Iris pigment epithelial cell (primary cell): ENCODE measurements around the gene INHBB.

ENCODE experiments used
- DNase-seq: peaks from one replicate; pipeline ENCODE4 v3.0.0-alpha.2; 2011; ENCODE audit warnings: low read depth

Gene INHBB

DNA sequence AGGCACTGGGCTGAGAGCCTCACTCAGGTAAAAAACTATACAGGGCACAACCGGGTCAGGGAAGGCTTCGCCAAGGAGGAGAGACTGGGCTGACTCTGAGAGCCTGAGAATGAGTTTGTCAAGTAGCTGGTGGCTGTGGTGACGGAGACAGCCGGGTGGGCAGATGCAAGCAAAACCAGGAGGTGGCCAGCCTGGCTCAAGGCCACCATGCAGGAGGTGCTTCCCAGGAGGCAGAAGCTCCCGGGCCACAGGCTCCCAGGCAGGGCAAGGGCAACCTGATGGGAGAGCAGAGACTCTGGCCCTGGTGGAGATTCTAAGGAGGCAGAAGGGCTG, 2.9 kb upstream of the INHBB start:
- no peak for DNase-seq

DNA sequence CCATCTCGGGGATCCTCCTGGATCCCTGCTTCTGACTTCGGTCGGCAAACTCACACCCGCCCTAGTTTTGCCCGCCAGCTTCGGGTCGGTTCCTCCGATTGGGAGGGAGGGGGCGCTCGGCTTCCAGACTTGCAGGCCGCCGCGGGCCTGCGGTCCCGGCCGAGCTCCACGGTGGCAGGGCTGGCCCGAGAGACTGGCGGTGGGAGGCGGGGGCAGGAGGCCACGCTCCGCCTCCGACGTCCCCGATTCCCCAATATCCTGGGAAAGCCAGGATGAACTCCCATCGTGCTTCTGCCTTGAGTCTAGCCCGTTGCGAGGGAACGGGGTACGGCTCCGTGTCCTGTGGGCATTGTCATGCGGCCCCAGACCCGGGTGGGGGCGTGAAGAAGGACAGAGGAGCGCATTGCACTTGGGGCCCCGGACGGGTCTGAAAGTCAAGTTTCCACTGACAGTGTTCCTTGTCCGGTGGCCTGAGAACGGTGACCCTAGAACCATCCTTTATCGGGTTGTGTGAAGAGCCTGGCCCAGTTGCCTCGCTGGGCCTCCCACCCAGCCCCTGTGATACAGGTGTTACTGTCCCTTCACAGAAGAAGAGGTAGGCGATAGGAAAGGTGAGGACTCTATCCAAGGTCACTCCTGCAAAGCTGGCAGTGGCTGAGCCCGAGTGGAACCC, 2.4 kb upstream of the INHBB start:
- peak; percentile 74 for DNase-seq

DNA sequence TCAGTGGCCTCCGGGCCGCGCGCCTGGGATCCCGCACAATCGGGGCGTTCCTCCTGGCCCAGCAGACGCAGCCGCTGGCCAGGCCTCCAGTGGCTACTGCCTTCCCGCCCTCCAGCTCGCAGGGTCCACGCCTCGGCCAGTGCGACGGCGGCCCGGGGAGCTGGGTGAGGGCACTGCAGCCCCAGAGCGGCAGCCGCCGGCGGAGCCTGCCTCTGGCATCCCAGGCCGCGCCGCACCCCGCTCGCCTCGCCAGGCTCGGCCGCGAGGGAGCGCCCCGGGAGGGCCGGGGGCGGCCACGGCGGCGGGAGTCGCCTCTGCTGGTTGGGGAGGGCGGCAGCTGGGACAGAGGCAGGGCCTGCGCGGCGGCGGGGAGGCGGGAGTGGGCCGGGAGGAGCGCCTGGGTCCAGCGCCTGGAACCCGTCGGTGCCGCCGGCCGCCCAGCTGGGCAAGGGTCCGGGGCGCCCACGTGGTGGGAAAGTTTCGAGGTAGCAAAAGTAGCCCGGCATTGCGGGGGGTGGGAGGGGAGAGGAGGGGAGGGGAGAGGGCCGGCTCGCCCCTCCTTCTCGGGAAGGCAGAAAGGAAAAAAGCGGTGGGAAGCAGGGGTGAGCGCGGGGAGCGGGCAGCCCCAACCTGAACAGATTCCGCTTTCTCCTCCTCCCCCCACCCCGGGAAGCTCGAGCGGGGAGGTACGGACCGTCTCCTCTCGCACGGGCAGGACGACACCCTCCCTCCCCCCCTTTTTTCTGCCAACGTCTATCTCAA, 1.5 kb upstream of the INHBB start:
- DNase-seq = no peak

DNA sequence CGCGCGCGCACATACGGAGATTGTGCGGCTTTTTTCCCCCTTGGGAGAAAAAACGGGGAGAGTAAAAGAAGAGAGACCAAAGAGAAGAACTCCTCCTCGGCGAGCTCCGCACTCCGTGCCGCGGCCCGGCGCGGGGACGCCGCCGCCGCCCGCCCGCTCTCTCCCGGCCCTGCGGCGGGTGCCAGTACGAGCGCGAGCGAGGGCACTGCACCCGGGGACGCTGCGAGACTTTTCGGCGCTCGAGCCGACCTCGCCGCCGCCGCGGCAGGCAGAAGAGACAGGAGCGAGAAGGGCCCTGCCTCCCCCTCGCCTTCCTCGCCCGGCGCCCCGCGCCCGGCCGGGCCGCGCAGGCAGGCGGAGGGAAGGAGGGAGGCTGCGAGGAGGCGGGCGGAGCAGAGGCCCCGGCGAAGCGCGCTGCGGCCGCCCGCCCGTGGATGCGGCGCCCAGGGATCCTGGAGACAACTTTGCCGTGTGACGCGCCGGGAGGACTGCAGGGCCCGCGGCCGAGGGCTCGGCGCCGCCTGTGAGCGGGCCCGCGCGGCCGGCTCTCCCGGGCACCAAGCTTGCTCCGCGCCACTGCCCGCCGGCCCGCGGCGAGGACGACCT, 857 bp upstream of the INHBB start:
- DNase-seq = no peak

DNA sequence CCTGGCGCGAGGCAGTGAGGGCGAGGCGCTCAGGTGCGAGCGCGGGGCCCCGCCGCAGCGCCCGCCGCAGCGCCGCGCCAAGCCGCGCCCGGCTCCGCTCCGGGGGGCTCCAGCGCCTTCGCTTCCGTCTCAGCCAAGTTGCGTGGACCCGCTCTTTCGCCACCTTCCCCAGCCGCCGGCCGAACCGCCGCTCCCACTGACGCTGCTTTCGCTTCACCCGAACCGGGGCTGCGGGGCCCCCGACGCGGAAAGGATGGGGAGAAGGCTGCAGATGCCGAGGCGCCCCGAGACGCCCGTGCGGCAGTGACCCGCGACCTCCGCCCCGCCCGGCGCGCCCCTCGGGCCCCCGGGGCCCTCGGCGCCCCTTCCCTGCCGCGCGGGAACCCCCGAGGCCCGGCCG, 328 bp upstream of the INHBB start:
- DNase-seq = no peak

DNA sequence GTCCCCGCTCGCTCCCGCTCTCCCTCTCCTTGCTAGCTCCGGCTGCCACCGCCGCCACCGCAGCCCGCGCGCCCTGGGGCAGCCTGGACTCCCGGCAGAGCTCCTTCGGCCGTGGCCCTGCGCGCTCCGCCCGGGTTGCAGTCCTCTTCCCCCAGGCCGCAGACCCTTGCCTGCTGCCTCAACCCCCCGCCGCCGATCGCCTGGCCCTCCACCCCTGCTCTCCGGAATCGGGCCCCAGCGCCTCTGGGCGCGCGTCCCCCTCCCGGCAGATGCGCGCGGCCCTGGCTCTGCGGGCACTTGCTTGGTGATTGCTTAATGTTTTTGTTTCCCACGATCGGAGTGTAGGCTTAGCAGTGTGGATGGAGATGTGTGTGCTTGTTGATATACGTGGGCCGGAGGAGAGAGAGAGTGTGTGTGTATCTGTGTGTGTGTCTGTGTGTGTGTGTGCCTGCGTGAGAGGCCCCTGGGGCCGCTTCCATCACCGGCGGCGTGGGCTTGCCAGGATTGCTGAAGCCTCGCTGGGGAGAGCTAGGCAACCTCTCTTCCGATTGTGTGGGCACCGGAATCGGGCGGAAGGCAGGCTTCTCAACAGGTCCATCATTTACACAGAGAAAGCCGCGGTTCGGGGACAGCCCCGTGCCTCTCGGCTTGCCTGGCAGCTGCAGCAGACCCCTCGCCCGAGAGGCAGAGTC, 877 bp downstream of the INHBB start:
- peak; percentile 71 for DNase-seq

DNA sequence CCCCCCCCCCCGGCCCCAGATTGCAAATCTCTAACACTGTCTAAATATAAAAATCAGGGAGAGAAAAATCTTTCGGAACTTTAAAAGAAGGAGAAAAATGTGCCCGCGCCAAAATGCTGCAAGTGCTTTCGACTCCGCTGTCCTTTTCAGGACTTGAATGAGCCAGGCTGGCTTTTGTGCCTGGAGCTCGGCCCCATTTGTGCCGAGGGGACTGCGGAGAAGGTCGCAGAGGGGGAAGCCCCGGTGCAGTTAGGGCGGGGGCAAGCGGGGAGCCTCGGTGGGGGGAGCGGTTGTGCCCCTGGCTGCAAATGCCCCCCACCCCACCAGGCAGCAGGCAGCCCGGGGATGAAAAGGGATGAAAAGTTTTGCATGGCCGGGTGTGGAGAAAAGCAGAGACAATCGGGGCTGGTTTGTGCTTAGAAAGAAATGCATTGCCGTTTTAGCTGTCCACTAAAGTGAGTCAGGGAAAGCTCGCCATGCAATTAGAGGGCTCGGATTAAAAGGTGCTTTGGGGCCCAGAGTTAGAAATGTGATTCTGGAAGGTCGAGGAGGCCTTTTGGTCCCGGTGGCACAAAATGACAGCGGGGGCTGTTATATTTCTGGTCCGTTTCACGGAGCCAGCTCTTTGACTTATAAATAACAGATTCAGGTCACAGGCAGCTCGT, 1.6 kb downstream of the INHBB start:
- DNase-seq = peak; percentile 34

DNA sequence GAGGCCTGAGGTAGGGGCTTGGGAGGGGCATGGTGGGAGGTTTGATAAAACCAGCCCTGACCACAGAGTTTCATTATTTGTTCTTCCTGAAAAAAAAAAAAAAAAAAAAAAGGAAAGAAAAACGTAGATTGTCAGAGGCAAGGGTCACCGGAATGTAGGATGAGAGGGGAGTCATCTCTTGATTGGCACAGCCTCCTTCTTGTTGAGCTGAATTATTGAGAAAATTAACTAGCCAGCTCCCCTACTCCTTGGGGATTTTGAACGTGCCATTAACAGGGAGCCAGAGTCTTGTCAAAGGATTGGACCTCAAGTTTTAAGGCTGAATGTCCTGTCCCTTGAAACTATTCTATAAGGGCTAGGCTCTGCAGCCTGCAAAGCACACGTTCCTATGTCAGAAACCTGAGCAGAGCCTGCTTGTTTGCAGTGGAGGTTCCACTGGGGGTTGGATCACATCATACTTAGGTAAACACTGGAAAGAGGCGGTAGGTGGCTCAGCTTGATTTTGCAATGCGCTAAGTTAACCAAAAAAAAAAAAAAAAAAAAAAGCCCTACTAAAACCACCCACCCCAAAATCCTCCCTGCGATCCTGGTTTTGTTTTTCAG, 2.3 kb downstream of the INHBB start:
- no peak for DNase-seq

DNA sequence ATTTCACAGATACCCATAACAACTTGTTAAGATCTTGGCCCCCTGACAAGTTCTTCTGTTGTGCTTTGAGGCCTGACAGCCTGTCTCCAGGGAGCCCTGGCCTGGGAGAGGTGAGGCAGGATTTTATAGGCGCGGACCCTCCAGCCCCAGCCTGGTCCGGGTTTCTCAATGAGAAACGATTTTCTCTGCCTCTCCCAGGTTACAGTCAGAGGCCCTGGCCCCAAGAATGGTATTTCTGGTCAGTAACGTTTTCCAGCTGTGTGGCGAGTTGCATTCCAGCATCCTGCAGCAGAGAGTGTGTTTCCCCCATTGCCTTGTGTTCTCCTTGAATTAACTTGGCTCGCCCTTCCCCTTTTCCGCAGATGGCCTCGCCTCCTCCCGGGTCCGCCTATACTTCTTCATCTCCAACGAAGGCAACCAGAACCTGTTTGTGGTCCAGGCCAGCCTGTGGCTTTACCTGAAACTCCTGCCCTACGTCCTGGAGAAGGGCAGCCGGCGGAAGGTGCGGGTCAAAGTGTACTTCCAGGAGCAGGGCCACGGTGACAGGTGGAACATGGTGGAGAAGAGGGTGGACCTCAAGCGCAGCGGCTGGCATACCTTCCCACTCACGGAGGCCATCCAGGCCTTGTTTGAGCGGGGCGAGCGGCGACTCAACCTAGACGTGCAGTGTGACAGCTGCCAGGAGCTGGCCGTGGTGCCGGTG, 3.0 kb downstream of the INHBB start:
- no peak for DNase-seq

DNA sequence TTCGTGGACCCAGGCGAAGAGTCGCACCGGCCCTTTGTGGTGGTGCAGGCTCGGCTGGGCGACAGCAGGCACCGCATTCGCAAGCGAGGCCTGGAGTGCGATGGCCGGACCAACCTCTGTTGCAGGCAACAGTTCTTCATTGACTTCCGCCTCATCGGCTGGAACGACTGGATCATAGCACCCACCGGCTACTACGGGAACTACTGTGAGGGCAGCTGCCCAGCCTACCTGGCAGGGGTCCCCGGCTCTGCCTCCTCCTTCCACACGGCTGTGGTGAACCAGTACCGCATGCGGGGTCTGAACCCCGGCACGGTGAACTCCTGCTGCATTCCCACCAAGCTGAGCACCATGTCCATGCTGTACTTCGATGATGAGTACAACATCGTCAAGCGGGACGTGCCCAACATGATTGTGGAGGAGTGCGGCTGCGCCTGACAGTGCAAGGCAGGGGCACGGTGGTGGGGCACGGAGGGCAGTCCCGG, 3.5 kb downstream of the INHBB start:
- no peak for DNase-seq

DNA sequence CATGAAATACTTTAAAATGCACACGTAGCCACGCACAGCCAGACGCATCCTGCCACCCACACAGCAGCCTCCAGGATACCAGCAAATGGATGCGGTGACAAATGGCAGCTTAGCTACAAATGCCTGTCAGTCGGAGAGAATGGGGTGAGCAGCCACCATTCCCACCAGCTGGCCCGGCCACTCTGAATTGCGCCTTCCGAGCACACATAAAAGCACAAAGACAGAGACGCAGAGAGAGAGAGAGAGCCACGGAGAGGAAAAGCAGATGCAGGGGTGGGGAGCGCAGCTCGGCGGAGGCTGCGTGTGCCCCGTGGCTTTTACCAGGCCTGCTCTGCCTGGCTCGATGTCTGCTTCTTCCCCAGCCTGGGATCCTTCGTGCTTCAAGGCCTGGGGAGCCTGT, 4.1 kb downstream of the INHBB start:
- no peak for DNase-seq

DNA sequence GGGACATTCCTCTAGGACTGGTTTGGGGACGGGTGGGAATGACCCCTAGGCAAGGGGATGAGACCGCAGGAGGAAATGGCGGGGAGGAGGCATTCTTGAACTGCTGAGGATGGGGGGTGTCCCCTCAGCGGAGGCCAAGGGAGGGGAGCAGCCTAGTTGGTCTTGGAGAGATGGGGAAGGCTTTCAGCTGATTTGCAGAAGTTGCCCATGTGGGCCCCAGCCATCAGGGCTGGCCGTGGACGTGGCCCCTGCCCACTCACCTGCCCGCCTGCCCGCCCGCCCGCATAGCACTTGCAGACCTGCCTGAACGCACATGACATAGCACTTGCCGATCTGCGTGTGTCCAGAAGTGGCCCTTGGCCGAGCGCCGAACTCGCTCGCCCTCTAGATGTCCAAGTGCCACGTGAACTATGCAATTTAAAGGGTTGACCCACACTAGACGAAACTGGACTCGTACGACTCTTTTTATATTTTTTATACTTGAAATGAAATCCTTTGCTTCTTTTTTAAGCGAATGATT, 4.9 kb downstream of the INHBB start:
- no peak for DNase-seq

DNA sequence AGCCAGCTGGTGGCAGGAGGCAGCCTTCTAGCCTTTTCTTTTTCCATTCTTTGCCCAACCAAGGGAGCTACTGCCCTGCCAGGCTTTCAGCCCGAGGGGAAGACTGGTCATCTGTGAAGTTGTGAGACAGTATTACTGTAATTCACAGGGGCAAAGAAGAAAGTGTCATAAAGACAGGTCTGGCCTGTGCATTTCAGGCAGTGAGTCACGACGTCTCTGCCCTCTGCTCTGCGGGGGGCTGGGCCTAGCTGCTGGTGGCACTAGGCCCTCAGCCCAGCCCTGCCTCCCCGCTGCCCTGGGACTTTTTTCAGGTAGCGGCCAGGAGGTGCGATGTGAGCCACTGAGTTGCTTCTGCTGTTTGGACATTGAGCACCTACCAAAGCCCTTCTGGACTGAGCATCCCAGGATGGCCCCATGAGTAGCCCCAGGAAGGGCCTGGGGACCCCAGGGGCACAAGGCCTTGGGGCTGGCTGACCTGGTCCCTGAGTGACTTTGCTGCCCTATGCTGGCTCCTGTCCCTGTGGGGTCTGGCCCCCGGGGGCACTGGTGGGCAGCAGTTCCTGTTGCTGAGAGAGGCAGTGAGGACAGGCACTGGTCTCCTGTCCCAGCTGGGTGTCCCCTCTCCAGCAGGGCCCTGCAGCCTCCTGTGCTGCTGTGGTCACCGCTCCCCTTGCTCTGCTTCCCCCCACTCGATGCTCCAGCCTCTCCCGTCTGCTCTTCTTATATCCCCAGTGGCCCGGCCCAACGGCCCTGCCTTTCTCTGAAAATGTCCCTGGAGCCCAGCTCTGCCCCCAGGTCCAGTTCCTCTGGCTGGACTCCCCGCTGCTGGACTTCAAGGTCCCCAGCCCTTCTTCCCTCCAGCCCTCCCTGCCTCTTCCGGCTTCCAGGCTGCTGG, 7.0 kb downstream of the INHBB start:
- DNase-seq = no peak

DNA sequence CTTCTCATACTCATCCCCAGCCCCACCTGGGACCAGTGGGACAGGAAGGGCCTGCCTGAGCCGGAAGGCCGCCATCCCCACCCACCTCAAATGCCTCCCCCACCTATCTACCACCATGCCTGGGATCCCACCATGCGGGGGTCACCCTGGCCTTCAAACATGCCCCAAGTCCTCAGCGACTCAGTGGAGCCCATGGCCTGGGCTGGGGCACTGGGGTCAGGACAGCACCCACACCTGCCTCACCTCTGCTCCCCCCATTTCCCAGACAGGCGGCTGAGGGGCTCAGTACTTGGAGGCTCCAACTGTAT, 7.6 kb downstream of the INHBB start:
- no peak for DNase-seq

DNA sequence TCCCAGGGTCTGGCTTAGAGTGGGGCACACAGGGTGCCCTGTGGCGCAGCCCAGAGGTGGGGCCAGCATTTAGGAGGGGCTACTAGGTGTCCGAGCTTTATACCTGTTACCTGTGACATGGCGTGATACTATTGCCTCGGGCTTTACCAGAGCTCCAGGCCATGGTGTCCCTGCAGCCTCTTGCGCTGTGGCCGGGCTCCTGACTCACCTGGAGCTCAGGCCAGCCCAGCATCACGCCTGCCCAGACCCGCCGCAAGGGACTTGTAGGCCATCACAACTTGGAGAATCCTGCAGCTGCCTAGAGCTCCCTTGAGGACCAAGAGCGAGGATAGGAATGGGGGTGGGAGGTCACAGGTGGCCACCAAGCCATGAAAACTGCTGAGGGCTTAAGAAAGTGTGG, 8.0 kb downstream of the INHBB start:
- DNase-seq = no peak

DNA sequence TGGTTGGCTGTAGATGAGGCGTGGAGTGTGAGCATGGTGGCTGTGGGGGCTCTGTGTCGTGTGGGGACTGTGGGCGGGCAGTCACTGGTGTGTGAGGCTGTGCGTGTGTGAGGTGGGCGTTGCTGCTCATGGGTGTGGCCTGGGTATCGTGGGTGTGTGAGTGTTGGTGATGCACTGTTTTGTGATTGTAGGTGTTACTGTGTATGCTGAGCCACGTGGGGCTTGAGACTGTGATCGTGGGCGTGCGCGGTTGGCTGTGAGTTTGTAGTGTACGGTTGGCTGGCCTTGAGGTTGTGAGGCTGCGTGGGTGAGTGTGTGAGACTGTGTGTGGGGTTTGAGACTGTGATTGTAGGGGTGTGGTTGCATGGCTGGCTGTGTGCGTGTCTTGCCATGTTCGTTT, 8.5 kb downstream of the INHBB start:
- no peak for DNase-seq

DNA sequence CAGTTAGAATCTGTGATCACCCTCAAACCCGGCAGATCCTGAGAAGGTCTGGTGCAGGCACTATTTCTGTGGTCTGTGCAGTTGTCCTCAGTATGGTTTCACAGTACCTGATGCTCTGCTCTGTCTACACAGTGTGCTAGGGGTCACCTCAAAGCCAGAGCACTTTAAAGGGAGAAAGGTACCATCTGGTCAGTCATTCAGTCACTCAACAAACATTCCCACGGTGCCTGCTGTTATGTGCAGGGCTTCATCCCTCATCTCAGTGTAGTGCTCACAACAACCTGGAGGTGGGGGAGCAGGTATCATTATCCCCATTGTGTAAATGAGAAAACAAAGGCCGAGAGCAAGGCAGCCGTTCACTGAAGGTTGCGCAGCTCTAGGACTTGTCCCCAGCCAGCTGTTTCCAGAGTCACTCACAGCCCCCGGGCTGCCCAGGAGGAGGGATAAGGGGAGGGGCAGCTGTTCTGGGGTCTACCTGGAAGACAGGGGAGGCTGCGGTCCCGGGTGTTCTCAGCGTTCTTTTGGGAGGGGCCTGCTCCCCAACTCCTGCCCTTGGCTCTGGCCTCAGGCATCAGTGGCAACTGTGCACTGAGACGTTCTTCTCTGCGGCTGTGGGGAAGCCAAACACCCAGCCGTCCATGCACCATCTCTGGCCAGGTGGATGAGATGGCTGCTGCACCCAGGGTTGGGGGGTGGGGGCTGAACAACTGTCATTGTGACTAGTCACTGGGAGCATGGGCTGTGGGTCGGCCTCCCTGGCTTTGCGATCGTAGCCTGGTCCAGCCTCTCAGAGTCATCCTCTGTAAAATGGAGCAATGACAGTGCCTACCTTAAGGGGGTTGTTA, 9.2 kb downstream of the INHBB start:
- no peak for DNase-seq

DNA sequence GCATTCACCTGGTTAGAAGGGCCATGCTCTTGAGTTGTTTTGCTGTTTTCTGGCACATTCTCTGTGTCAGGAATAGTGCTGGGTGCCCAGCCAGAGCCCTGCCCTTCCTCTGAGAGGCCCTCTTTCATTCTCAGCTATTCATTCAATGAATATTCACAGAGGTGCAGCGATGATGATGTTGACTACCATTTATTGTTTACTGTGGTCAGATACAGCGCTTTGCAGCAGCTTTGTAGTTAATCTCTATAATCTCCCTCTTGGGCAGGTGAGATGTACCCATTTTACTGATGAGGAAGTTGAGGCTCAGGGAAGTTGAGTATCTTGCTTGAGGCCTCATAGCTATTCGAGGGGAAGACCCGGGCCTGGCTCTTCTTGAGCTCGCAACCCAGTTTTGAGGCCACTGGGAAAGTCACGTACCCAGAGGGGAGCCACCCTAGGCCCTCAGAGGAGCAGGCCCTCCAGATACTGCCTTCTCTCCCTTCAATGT, 9.9 kb downstream of the INHBB start:
- DNase-seq = no peak

DNA sequence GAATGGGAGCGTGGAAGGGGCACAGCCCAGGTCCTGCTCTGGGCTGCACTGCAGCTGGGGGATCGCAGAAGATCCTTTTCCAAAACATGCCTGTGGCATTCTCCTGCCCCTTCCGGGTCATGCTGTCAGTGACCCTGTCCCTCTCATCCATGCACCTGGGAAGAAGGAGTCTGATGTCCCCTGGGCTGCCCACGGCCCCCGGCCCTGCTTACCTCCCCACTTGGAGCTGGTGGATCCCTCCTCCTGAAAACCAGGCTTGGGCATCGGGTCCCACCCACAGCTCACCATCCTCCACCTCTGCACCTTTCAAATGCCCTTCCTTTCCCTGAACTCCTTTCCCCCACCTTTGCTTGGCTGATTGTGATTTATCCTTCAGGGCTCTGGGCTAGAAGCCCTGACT, 11.8 kb downstream of the INHBB start:
- no peak for DNase-seq
